KMS-11 (cell line): ENCODE data around the gene DMRTB1.

Experiments
- H2AFZ ChIP-seq: fragments of 200-600 bp; sonication (generic); 2 replicates; pipeline ENCODE4 v1.6.1; 2016; ENCODE audit warnings: antibody characterized with exemption, mixed run types, low read depth
- H3K27ac ChIP-seq: fragments of 200-600 bp; sonication (generic); 2 replicates; pipeline ENCODE4 v1.6.1; 2016; ENCODE audit warnings: mild to moderate bottlenecking, mixed run types
- H3K27me3 ChIP-seq: fragments of 200-600 bp; sonication (generic); 2 replicates; pipeline ENCODE4 v1.6.1; 2017; ENCODE audit warnings: mild to moderate bottlenecking, low read depth, mixed run types, moderate library complexity; ENCODE audit not compliant: insufficient read depth
- H3K36me3 ChIP-seq: fragments of 200-600 bp; sonication (generic); 2 replicates; pipeline ENCODE4 v1.6.1; 2017; ENCODE audit warnings: mild to moderate bottlenecking, mixed run types; ENCODE audit not compliant: insufficient read depth
- H3K4me1 ChIP-seq: fragments of 200-600 bp; sonication (generic); 2 replicates; pipeline ENCODE4 v1.6.1; 2016; ENCODE audit warnings: mild to moderate bottlenecking, low read depth, mixed run types; ENCODE audit not compliant: poor library complexity, severe bottlenecking
- H3K4me2 ChIP-seq: fragments of 200-600 bp; sonication (generic); 2 replicates; pipeline ENCODE4 v1.7.0; 2016; ENCODE audit warnings: mild to moderate bottlenecking, mixed run types
- H3K4me3 ChIP-seq: fragments of 200-600 bp; sonication (generic); IDR thresholded peaks from 2 replicates; pipeline ENCODE4 v1.6.1; 2017; ENCODE audit warnings: low read depth, low read length, mixed read lengths; ENCODE audit not compliant: insufficient read depth
- H3K79me2 ChIP-seq: fragments of 200-600 bp; sonication (generic); 2 replicates; pipeline ENCODE4 v1.6.1; 2016; ENCODE audit warnings: low read depth, mixed run types; ENCODE audit not compliant: insufficient read depth
- H3K9ac ChIP-seq: fragments of 200-600 bp; sonication (generic); 2 replicates; pipeline ENCODE4 v1.6.1; 2016; ENCODE audit warnings: mild to moderate bottlenecking, mixed run types
- H4K20me1 ChIP-seq: fragments of 200-600 bp; sonication (generic); 2 replicates; pipeline ENCODE4 v1.6.1; 2016; ENCODE audit warnings: mild to moderate bottlenecking, mixed run types; ENCODE audit not compliant: insufficient read depth
- CTCF ChIP-seq: fragments of 200-600 bp; sonication (generic); conservative IDR thresholded peaks from 2 replicates; pipeline ENCODE4 v1.6.1; 2017; ENCODE audit warnings: low read depth, mild to moderate bottlenecking, antibody characterized with exemption, low read length, moderate library complexity, mixed read lengths

The DMRTB1 gene

GRCh38 chr1:53462193-53462592 is 3.0 kb downstream of the DMRTB1 start:
- H2AFZ ChIP-seq, result no peak overlapping the region
- H3K27ac ChIP-seq, result no peak overlapping the region
- H3K4me2 ChIP-seq, result no peak overlapping the region
- H4K20me1 ChIP-seq, result no peaks in the 10 kb centered on the region
- TF ChIP-seq CTCF, result no peak
- no peaks in the 10 kb centered on the region for H3K79me2 ChIP-seq
- H3K27me3 ChIP-seq, result no peaks in the 10 kb centered on the region
- no peaks in the 10 kb centered on the region for H3K4me1 ChIP-seq
- H3K4me3 ChIP-seq, result no peak overlapping the region
- H3K36me3 ChIP-seq, result no peaks in the 10 kb centered on the region
- no peak overlapping the region for H3K9ac ChIP-seq

- Histone ChIP-seq H3K27me3 (no peaks in the 10 kb centered on the region), H3K4me2 (no peak overlapping the region), H3K4me1 (no peaks in the 10 kb centered on the region), H3K79me2 (no peaks in the 10 kb centered on the region), H3K4me3 (no peak overlapping the region), H3K36me3 (no peaks in the 10 kb centered on the region), H3K9ac (no peak overlapping the region), H3K27ac (no peak overlapping the region), H2AFZ (no peak overlapping the region), H4K20me1 (no peaks in the 10 kb centered on the region)
- TF ChIP-seq CTCF, result no peak
Observed at GRCh38 chr1:53462769-53463501, 3.7 kb downstream of the DMRTB1 start.

- Histone ChIP-seq H3K4me2 (no peak overlapping the region), H3K27me3 (no peaks in the 10 kb centered on the region), H3K27ac (no peak overlapping the region), H2AFZ (no peak overlapping the region), H3K4me3 (no peak overlapping the region), H3K79me2 (no peaks in the 10 kb centered on the region), H3K4me1 (no peaks in the 10 kb centered on the region), H4K20me1 (no peaks in the 10 kb centered on the region), H3K9ac (no peak overlapping the region), H3K36me3 (no peaks in the 10 kb centered on the region)
- TF ChIP-seq CTCF, result no peak
Observed at GRCh38 chr1:53463961-53464899, 5.0 kb downstream of the DMRTB1 start.

- Histone ChIP-seq H3K36me3 (no peaks in the 10 kb centered on the region), H3K4me2 (no peak overlapping the region), H3K4me3 (no peak overlapping the region), H4K20me1 (no peaks in the 10 kb centered on the region), H3K27ac (no peak overlapping the region), H3K27me3 (no peaks in the 10 kb centered on the region), H3K79me2 (no peaks in the 10 kb centered on the region), H3K4me1 (no peaks in the 10 kb centered on the region), H3K9ac (no peak overlapping the region), H2AFZ (no peak overlapping the region)
- no peak for TF ChIP-seq CTCF
Observed at GRCh38 chr1:53465023-53465957, 6.1 kb downstream of the DMRTB1 start.
